Osteoblast (primary cell): ENCODE results near the gene GNG2. TPM values are rescaled to one million over a fixed set of nuclear protein-coding genes. Genes with fewer than 3 reads are reported as not detected.

Experiments used
- DNase-seq: peaks from one replicate; pipeline ENCODE4 v3.0.0; 2011; ENCODE audit warnings: low spot score, mixed read lengths; ENCODE audit not compliant: insufficient read length; ENCODE audit errors: missing footprints
- H2AFZ ChIP-seq: 2 replicates; pipeline ENCODE4 v1.6.0; 2011; ENCODE audit warnings: mild to moderate bottlenecking, low read length
- H3K27ac ChIP-seq: 2 replicates; pipeline ENCODE4 v1.5.1; 2011; ENCODE audit warnings: mild to moderate bottlenecking, low read depth, low read length, moderate library complexity
- H3K27me3 ChIP-seq: 2 replicates; pipeline ENCODE4 v1.6.0; 2012; ENCODE audit warnings: mild to moderate bottlenecking, control low read depth, inconsistent platforms, low read length, moderate library complexity; ENCODE audit not compliant: insufficient read depth
- H3K36me3 ChIP-seq: 2 replicates; pipeline ENCODE4 v1.5.1; 2011; ENCODE audit warnings: mild to moderate bottlenecking, low read length, control low read depth, moderate library complexity; ENCODE audit not compliant: insufficient read depth
- H3K4me1 ChIP-seq: 2 replicates; pipeline ENCODE4 v1.5.1; 2011; ENCODE audit warnings: mild to moderate bottlenecking, low read length, control low read depth, moderate library complexity; ENCODE audit not compliant: insufficient read depth
- H3K4me2 ChIP-seq: 2 replicates; pipeline ENCODE4 v1.6.0; 2011; ENCODE audit warnings: mild to moderate bottlenecking, low read length; ENCODE audit not compliant: insufficient read depth
- H3K4me3 ChIP-seq: fragments of 200-600 bp; sonication (generic); 3 replicates; pipeline ENCODE4 v1.5.1; 2012; ENCODE audit warnings: mild to moderate bottlenecking, low read length, inconsistent platforms; ENCODE audit not compliant: insufficient read depth
- H3K79me2 ChIP-seq: 2 replicates; pipeline ENCODE4 v1.6.0; 2012; ENCODE audit warnings: mild to moderate bottlenecking, low read length, control low read depth, inconsistent platforms; ENCODE audit not compliant: insufficient read depth
- H3K9me3 ChIP-seq: 2 replicates; pipeline ENCODE4 v1.5.1; 2011; ENCODE audit warnings: low read depth, low read length, control low read depth
- H4K20me1 ChIP-seq: 2 replicates; pipeline ENCODE4 v1.6.0; 2012; ENCODE audit warnings: mild to moderate bottlenecking, low read length, control low read depth; ENCODE audit not compliant: insufficient read depth
- CTCF ChIP-seq: IDR thresholded peaks from 2 replicates; pipeline ENCODE4 v1.5.1; 2011; ENCODE audit warnings: mild to moderate bottlenecking, low read depth, low read length, moderate library complexity; ENCODE audit errors: extremely low read depth
- total RNA-seq: library from RNA; depleted of rRNA; stranded (reverse); fragments of >200 nt; gene quantifications from 2 replicates; pipeline ENCODE4 v1.2.3, GENCODE V29; 2012

GNG2 gene
- total RNA-seq, 1 donor, result 9.8 TPM

GRCh38 chr14:51836417-51836816 is 24.0 kb upstream of the GNG2 start:
- no peaks in the 10 kb centered on the region for H3K79me2 ChIP-seq
- no peak overlapping the region for H3K4me3 ChIP-seq
- no peaks in the 10 kb centered on the region for H3K9me3 ChIP-seq
- H4K20me1 ChIP-seq, result no peaks in the 10 kb centered on the region
- no peak overlapping the region for H2AFZ ChIP-seq
- H3K4me2 ChIP-seq, result no peak overlapping the region
- no peak overlapping the region for H3K27ac ChIP-seq
- H3K36me3 ChIP-seq, result no peaks in the 10 kb centered on the region
- no peaks in the 10 kb centered on the region for H3K4me1 ChIP-seq
- peaks cover 17% of the 10 kb centered on the region for H3K27me3 ChIP-seq
- DNase-seq, result no peak
- no peak for TF ChIP-seq CTCF

- Histone ChIP-seq H3K27ac (no peak overlapping the region), H3K27me3 (peaks cover 6% of the 10 kb centered on the region), H3K4me1 (peaks cover 12% of the 10 kb centered on the region), H3K4me2 (no peak overlapping the region), H4K20me1 (no peaks in the 10 kb centered on the region), H2AFZ (no peak overlapping the region), H3K4me3 (no peak overlapping the region), H3K79me2 (no peaks in the 10 kb centered on the region), H3K9me3 (no peaks in the 10 kb centered on the region), H3K36me3 (no peaks in the 10 kb centered on the region)
- no peak for DNase-seq
- no peak for TF ChIP-seq CTCF
These were observed 16.1 kb upstream of the GNG2 start for GRCh38 chr14:51844081-51844881.

GRCh38 chr14:51845811-51846210 is 14.6 kb upstream of the GNG2 start:
- H3K4me3 ChIP-seq, result no peak overlapping the region
- H3K79me2 ChIP-seq, result no peaks in the 10 kb centered on the region
- DNase-seq, result no peak
- H3K27me3 ChIP-seq, result no peaks in the 10 kb centered on the region
- H3K4me1 ChIP-seq, result peaks cover 12% of the 10 kb centered on the region
- H3K9me3 ChIP-seq, result no peaks in the 10 kb centered on the region
- TF ChIP-seq CTCF, result no peak
- H3K27ac ChIP-seq, result no peak overlapping the region
- H2AFZ ChIP-seq, result no peak overlapping the region
- no peaks in the 10 kb centered on the region for H3K36me3 ChIP-seq
- no peaks in the 10 kb centered on the region for H4K20me1 ChIP-seq
- H3K4me2 ChIP-seq, result no peak overlapping the region

- peak overlapping the region; percentile 15 for H2AFZ ChIP-seq
- no peaks in the 10 kb centered on the region for H4K20me1 ChIP-seq
- H3K27me3 ChIP-seq, result no peaks in the 10 kb centered on the region
- no peaks in the 10 kb centered on the region for H3K9me3 ChIP-seq
- DNase-seq, result no peak
- H3K36me3 ChIP-seq, result no peaks in the 10 kb centered on the region
- no peaks in the 10 kb centered on the region for H3K79me2 ChIP-seq
- TF ChIP-seq CTCF, result no peak
- H3K27ac ChIP-seq, result peak overlapping the region; percentile 19
- H3K4me2 ChIP-seq, result peak overlapping the region; percentile 50
- H3K4me3 ChIP-seq, result peak overlapping the region; percentile 10
- H3K4me1 ChIP-seq, result peaks cover 12% of the 10 kb centered on the region
These were observed 13.6 kb upstream of the GNG2 start for GRCh38 chr14:51846631-51847488.
